ENCODE measurements around the gene SRSF7.

Gene SRSF7

DNA sequence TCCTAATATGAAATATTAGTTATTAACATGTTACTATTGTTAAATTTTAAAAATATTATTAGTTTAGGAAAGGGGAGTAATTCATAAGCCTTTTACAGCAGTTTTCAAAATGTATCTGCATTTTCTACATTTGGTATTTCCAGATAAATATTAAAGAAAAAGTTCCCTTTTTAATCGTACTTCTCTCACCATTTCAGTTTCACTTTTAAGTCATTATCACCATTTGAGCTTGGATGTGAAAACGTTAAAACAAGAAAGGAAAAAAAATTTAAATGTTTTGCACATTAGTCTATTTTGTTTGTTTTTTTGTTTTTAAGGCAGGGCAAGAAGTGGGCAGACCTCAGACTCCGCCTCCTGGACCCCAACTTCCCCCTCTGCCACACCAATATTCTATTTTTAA lies 3.3 kb upstream of the SRSF7 start:
- H3K9ac ChIP-seq (ENCODE audit: low read length in 2 of 2): no peak overlapping the region
- H3K36me3 ChIP-seq (ENCODE audit: control insufficient read depth in 2 of 2, insufficient read depth in 2 of 2, low read length in 2 of 2): peaks cover 0 to under 1% of the 10 kb centered on the region in 2 donors
- H3K4me3 ChIP-seq (ENCODE audit: low read length in 2 of 2): no peak overlapping the region
- no peaks in the 10 kb centered on the region for H3K27me3 ChIP-seq (ENCODE audit: control insufficient read depth in 1 of 2, insufficient read depth in 2 of 2, low read length in 2 of 2)
- H3K27ac ChIP-seq (ENCODE audit: low read length): no peak overlapping the region
- peaks cover 8% of the 10 kb centered on the region for H3K4me1 ChIP-seq (ENCODE audit: control insufficient read depth, insufficient read depth, low read length)
- H3K9me3 ChIP-seq (ENCODE audit: control insufficient read depth in 2 of 2, low read length in 2 of 2): no peaks in the 10 kb centered on the region

GRCh38 chr2:38754049-38754448 lies 2.9 kb upstream of the SRSF7 start:
- no peak overlapping the region for H3K4me3 ChIP-seq (ENCODE audit: low read length in 2 of 2)

DNA sequence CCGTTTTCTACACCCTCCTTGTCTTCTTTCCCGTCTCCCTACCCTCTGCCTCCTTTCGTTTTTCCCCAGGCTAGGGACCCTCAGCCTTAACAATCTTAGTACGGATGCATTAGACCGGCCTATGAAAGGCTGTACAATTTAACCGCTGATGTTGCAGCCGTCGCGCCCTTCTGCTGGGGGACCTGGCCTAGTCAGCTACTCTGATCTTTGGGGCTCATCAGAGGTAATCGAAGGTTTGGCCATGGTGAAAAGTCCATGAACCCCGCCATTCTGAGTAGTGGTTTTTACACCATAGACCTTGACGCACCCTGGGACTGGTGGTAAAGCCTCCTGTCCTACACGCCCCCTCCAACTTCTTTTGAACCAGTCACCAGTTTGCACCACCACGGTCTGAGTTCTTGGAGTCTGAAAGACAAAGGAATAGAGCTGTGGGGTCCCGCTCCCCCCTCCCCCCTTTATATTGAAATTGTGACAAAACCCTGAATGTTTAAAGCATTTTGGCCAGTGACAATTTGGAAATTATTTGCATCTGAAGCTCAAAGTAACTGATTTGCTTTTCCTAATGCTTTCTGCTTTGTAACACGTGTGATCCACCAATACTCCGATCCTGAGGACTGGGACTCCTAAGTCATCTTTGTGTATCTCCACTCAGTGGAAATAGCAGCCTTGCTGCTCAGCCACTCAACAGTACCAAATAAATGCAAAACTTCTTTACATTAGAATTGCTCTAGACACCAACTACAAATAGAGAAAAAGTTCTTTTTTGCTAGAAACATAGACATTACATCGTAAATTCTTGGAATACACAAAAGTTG lies 642 bp upstream of the SRSF7 start:
- Histone ChIP-seq H3K9me3 (ENCODE audit: control insufficient read depth in 2 of 2, low read length in 2 of 2) (no peaks in the 10 kb centered on the region), H3K36me3 (ENCODE audit: control insufficient read depth in 2 of 2, insufficient read depth in 2 of 2, low read length in 2 of 2) (peaks cover 15 to 23% of the 10 kb centered on the region in 2 donors), H3K27ac (ENCODE audit: low read length) (peak overlapping the region; percentile 96), H3K4me1 (ENCODE audit: control insufficient read depth, insufficient read depth, low read length) (peaks cover 16% of the 10 kb centered on the region), H3K4me3 (ENCODE audit: low read length in 2 of 2) (peak overlapping the region; percentile 96 to 99), H3K9ac (ENCODE audit: low read length in 2 of 2) (peak overlapping the region; percentile 87 to 99), H3K27me3 (ENCODE audit: control insufficient read depth in 1 of 2, insufficient read depth in 2 of 2, low read length in 2 of 2) (no peaks in the 10 kb centered on the region)

More at GRCh38 chr2:38754049-38754448, 2.9 kb upstream of the SRSF7 start:
- Histone ChIP-seq H3K9ac (ENCODE audit: low read length in 2 of 2) (no peak overlapping the region), H3K36me3 (ENCODE audit: control insufficient read depth in 2 of 2, insufficient read depth in 2 of 2, low read length in 2 of 2) (peaks cover under 1 to 3% of the 10 kb centered on the region in 2 donors), H3K9me3 (ENCODE audit: control insufficient read depth in 2 of 2, low read length in 2 of 2) (no peaks in the 10 kb centered on the region), H3K4me1 (ENCODE audit: control insufficient read depth, insufficient read depth, low read length) (peaks cover 9% of the 10 kb centered on the region), H3K27ac (ENCODE audit: low read length) (no peak overlapping the region), H3K27me3 (ENCODE audit: control insufficient read depth in 1 of 2, insufficient read depth in 2 of 2, low read length in 2 of 2) (no peaks in the 10 kb centered on the region)

DNA sequence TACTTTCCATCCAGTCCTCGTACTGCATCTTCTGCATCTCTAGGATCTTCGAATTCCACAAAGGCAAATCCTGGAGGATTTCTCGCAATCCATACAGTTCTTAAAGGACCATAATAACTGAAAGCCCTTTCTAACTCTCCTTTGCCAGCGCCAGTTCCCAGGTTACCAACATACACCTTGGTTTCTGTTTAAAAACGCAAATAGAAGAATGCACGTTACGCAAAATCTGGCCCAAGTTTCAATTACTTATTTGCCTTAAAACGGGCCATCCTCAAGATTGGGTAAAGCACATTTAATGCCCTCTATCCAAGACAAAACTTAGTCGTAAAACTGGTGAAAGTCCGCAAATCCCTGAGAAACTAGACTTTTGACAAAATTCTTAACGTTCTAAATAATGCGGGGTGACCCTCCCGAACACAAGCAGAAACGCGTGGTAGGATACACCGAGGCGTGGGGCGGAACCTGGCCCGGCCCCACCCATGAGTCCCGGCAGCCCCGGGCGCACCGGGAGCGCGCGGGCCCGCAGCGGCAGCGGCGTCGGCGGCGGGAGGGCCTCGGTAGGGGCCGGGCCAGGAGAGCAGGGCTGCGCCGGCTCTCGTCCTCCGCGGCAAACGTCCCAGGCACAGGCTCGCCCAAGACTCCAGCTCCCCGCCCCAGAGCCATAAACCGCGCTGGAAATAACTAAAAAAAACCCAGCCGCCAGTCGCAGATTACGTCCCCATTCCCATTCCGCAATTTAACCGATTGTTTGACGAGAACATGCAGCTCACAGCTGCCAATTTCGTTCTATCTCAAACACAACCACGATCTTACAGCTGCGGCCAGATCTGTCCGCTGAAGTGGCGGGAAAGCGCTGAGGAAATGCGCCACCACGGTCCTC lies 910 bp downstream of the SRSF7 start:
- Histone ChIP-seq H3K27ac (ENCODE audit: low read length) (peak overlapping the region; percentile 96), H3K36me3 (ENCODE audit: control insufficient read depth in 2 of 2, insufficient read depth in 2 of 2, low read length in 2 of 2) (peaks cover 26 to 38% of the 10 kb centered on the region in 2 donors), H3K27me3 (ENCODE audit: control insufficient read depth in 1 of 2, insufficient read depth in 2 of 2, low read length in 2 of 2) (no peaks in the 10 kb centered on the region), H3K4me3 (ENCODE audit: low read length in 2 of 2) (peak overlapping the region; percentile 96 to 99), H3K9me3 (ENCODE audit: control insufficient read depth in 2 of 2, low read length in 2 of 2) (no peaks in the 10 kb centered on the region), H3K4me1 (ENCODE audit: control insufficient read depth, insufficient read depth, low read length) (peaks cover 17% of the 10 kb centered on the region), H3K9ac (ENCODE audit: low read length in 2 of 2) (peak overlapping the region; percentile 99)

DNA sequence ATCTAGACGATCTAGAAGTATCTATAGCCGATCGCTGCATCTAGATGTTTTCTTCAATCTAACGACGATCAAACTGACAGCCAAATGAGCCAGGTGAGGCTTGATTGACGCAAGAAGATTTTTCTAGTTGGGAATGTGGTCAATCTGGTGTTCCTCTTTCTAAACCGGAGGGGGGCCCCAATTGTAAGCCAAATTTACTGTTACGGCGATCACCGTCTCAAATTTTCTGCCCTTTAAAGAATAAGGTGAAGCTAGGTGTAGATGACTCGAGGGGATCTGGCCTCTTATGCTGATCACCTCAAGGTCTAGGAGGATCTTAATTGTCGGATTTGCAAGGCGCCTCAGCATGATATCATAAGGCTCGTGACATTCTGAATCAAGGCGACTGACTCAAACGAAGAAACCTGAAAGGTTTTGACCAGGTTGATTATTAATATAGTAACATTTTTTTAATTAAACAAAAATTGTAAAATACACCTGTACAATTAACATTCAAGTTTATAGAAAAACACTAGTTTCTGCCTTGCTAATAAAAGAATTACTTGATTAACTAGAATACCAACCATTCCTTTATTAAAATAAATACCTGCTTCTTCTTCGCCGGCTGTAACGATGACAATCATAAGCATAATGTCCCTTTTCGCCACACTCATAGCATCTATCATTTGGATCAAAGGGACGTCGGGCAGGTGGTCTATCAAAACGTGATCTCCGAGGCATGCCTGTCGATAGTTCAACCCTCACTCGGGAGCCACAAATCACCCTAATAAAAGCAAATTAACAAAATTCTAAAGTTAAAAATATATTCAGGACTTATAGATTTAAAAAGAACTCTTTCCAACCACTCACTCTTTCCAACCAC lies 2.0 kb downstream of the SRSF7 start:
- Histone ChIP-seq H3K4me1 (ENCODE audit: control insufficient read depth, insufficient read depth, low read length) (peaks cover 17% of the 10 kb centered on the region), H3K4me3 (ENCODE audit: low read length in 2 of 2) (peak overlapping the region; percentile 96 to 99), H3K9me3 (ENCODE audit: control insufficient read depth in 2 of 2, low read length in 2 of 2) (no peaks in the 10 kb centered on the region), H3K36me3 (ENCODE audit: control insufficient read depth in 2 of 2, insufficient read depth in 2 of 2, low read length in 2 of 2) (peaks cover 35 to 48% of the 10 kb centered on the region in 2 donors), H3K9ac (ENCODE audit: low read length in 2 of 2) (peak overlapping the region; percentile 73 to 99), H3K27me3 (ENCODE audit: control insufficient read depth in 1 of 2, insufficient read depth in 2 of 2, low read length in 2 of 2) (no peaks in the 10 kb centered on the region), H3K27ac (ENCODE audit: low read length) (no peak overlapping the region)

- peaks cover 17% of the 10 kb centered on the region for H3K4me1 ChIP-seq (ENCODE audit: control insufficient read depth, insufficient read depth, low read length)
- H3K27me3 ChIP-seq (ENCODE audit: control insufficient read depth in 1 of 2, insufficient read depth in 2 of 2, low read length in 2 of 2): no peaks in the 10 kb centered on the region
- no peak overlapping the region for H3K9ac ChIP-seq (ENCODE audit: low read length in 2 of 2)
- H3K27ac ChIP-seq (ENCODE audit: low read length): no peak overlapping the region
- H3K4me3 ChIP-seq (ENCODE audit: low read length in 2 of 2): no peak overlapping the region
- H3K36me3 ChIP-seq (ENCODE audit: control insufficient read depth in 2 of 2, insufficient read depth in 2 of 2, low read length in 2 of 2): peaks cover 36 to 52% of the 10 kb centered on the region in 2 donors
- H3K9me3 ChIP-seq (ENCODE audit: control insufficient read depth in 2 of 2, low read length in 2 of 2): no peaks in the 10 kb centered on the region
These were observed 2.8 kb downstream of the SRSF7 start for GRCh38 chr2:38748391-38748790.

GRCh38 chr2:38747819-38748218 lies 3.3 kb downstream of the SRSF7 start:
- Histone ChIP-seq H3K9ac (ENCODE audit: low read length in 2 of 2) (no peak overlapping the region), H3K9me3 (ENCODE audit: control insufficient read depth in 2 of 2, low read length in 2 of 2) (no peaks in the 10 kb centered on the region), H3K36me3 (ENCODE audit: control insufficient read depth in 2 of 2, insufficient read depth in 2 of 2, low read length in 2 of 2) (peaks cover 39 to 52% of the 10 kb centered on the region in 2 donors), H3K27me3 (ENCODE audit: control insufficient read depth in 1 of 2, insufficient read depth in 2 of 2, low read length in 2 of 2) (no peaks in the 10 kb centered on the region), H3K27ac (ENCODE audit: low read length) (no peak overlapping the region), H3K4me1 (ENCODE audit: control insufficient read depth, insufficient read depth, low read length) (peaks cover 17% of the 10 kb centered on the region), H3K4me3 (ENCODE audit: low read length in 2 of 2) (no peak overlapping the region)

DNA sequence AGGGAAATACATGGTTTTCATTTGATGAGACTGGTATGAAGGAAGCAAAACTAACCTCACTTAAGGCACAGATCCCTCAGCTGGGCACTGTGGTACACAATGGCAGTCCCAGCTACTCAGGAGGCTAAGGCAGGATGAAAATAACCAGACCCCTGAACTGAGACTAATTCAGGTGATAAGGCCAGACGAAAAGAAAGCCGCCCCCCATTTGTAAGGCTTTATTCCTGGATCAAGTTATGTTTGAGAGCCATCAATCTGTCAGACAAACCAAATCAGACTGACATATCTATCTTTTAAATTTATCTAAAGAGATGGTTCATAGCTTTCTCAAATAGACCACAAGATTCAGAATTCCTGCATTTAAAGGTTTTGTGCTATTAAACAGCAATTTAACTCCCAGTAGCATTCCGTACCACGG lies 4.1 kb downstream of the SRSF7 start:
- Histone ChIP-seq H3K9me3 (ENCODE audit: control insufficient read depth in 2 of 2, low read length in 2 of 2) (no peaks in the 10 kb centered on the region), H3K9ac (ENCODE audit: low read length in 2 of 2) (no peak overlapping the region), H3K36me3 (ENCODE audit: control insufficient read depth in 2 of 2, insufficient read depth in 2 of 2, low read length in 2 of 2) (peaks cover 41 to 52% of the 10 kb centered on the region in 2 donors), H3K27me3 (ENCODE audit: control insufficient read depth in 1 of 2, insufficient read depth in 2 of 2, low read length in 2 of 2) (no peaks in the 10 kb centered on the region), H3K4me3 (ENCODE audit: low read length in 2 of 2) (no peak overlapping the region), H3K27ac (ENCODE audit: low read length) (no peak overlapping the region), H3K4me1 (ENCODE audit: control insufficient read depth, insufficient read depth, low read length) (peaks cover 17% of the 10 kb centered on the region)

DNA sequence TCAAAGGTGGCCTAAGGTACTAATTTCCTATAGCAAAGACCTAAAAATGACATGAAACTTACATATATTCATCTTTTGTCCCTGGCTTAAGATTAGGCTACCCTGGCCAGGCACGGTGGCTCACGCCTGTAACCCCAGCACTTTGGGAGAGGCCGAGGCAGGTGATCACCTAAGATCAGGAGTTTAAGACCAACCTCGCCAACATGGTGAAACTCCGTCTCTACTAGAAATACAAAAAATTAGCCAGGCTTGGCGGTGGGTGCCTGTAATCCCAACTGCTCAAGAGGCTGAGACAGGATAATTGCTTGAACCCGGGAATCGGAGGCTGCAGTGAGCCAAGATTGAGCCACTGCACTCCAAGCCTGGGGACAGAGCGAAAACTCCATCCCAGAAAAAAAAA lies 5.9 kb downstream of the SRSF7 start:
- no peaks in the 10 kb centered on the region for H3K27me3 ChIP-seq (ENCODE audit: control insufficient read depth in 1 of 2, insufficient read depth in 2 of 2, low read length in 2 of 2)

DNA sequence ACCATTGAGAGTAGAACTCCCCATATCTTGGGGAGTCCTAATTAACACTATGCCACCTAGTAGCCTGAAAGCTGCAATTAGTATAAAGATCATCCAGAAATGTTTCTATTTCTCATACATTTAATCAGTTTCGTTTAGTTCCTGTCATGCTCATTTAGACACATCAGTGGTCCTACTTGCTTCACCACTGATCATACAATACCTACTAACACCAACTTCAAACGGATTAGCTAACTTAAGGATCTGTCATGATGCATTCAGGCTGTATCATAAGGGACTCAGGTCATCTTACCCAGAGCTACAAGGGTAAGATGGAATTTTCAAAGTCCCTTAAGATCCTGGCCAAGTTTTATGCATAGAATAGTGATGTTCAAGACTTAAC lies 6.8 kb downstream of the SRSF7 start:
- H3K9me3 ChIP-seq (ENCODE audit: control insufficient read depth in 2 of 2, low read length in 2 of 2): no peaks in the 10 kb centered on the region
- H3K4me1 ChIP-seq (ENCODE audit: control insufficient read depth, insufficient read depth, low read length): peaks cover 9% of the 10 kb centered on the region
- no peaks in the 10 kb centered on the region for H3K27me3 ChIP-seq (ENCODE audit: control insufficient read depth in 1 of 2, insufficient read depth in 2 of 2, low read length in 2 of 2)
- H3K9ac ChIP-seq (ENCODE audit: low read length in 2 of 2): no peak overlapping the region
- H3K27ac ChIP-seq (ENCODE audit: low read length): no peak overlapping the region
- peaks cover 43 to 56% of the 10 kb centered on the region in 2 donors for H3K36me3 ChIP-seq (ENCODE audit: control insufficient read depth in 2 of 2, insufficient read depth in 2 of 2, low read length in 2 of 2)
- H3K4me3 ChIP-seq (ENCODE audit: low read length in 2 of 2): no peak overlapping the region

More for the DNA sequence above, 5.9 kb downstream of the SRSF7 start:
- H3K9ac ChIP-seq (ENCODE audit: low read length in 2 of 2): no peak overlapping the region
- no peak overlapping the region for H3K4me3 ChIP-seq (ENCODE audit: low read length in 2 of 2)
- no peaks in the 10 kb centered on the region for H3K9me3 ChIP-seq (ENCODE audit: control insufficient read depth in 2 of 2, low read length in 2 of 2)
- H3K4me1 ChIP-seq (ENCODE audit: control insufficient read depth, insufficient read depth, low read length): peaks cover 9% of the 10 kb centered on the region
- peaks cover 45 to 56% of the 10 kb centered on the region in 2 donors for H3K36me3 ChIP-seq (ENCODE audit: control insufficient read depth in 2 of 2, insufficient read depth in 2 of 2, low read length in 2 of 2)
- no peak overlapping the region for H3K27ac ChIP-seq (ENCODE audit: low read length)
